ENCODE measurements around the gene NDUFAB1.
"Not testable (repeated sequence)": the region's sequence is repeated elsewhere in the genome, so short reads cannot be mapped to it uniquely, and the experiment has no call there.

The NDUFAB1 gene

DNA sequence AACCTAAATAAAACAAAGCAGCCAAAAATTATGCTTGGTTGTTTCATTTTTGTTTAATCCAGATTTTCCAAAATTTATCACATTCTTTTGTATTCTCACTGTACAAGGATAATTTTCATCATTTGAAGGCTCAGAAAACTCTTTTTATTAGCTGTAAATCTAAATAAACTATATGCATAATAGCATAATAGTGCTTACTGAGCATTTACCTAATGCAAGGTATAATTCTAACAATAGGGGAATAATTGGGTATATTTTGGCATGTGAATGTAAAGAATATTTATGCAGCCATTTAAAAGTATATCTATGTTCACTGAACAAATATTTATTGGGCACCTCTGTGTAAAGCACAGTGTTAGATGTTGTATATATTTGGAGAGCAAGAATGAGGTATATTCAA, 28.0 kb upstream of the NDUFAB1 start:
- no peak for TF ChIP-seq Cebpa-rat (IDR thresholded peaks at IDR 0.05)
- H3K36me3 ChIP-seq, result peaks cover 92 to 100% (median 96%) of the 10 kb centered on the region in 11 experiments
- no peaks in the 10 kb centered on the region for H3K4me1 ChIP-seq
- H3K9ac ChIP-seq, result no peak overlapping the region
- H3K4me3 ChIP-seq, result no peak overlapping the region
- no peak overlapping the region for H3K4me2 ChIP-seq
- no peaks in the 10 kb centered on the region for H3K9me3 ChIP-seq (replicated peaks in 1 of 11)
- no peak overlapping the region for H3K27ac ChIP-seq
- H4K20me1 ChIP-seq, result 0 out of 22 replicates have a peak, but pooled peaks cover 0 to 8% (median 0%) of the 10 kb centered on the region in 11 experiments
- H3K27me3 ChIP-seq, result no peaks in the 10 kb centered on the region

DNA sequence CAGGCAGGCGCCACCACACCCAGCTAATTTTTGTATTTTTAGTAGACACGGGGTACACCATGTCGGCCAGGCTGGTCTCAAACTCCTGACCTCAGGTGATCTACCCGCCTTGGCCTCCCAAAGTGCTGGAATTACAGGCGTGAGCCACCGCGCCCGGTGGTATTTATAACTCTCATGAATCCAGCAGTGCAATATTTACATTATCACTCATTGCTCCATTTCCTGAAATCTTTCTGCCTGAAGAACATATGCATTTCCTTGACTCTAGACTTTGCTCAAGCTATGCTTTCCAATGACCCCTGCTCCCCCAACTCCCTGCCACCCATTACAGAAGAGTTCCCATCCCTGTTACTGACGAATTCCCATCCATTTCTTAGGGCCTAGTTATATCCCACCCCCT, 19.7 kb upstream of the NDUFAB1 start:
- Histone ChIP-seq H3K9ac (no peak overlapping the region), H3K27me3 (no peaks in the 10 kb centered on the region), H3K4me2 (no peak overlapping the region), H4K20me1 (0 out of 22 replicates have a peak, but pooled peaks cover 0 to 8% (median 0%) of the 10 kb centered on the region in 11 experiments), H3K4me1 (no peaks in the 10 kb centered on the region), H3K4me3 (no peak overlapping the region), H3K27ac (no peak overlapping the region), H3K9me3 (replicated peaks in 1 of 11) (no peaks in the 10 kb centered on the region), H3K36me3 (peaks cover 87 to 99% (median 95%) of the 10 kb centered on the region in 11 experiments)
- TF ChIP-seq Cebpa-rat (IDR thresholded peaks at IDR 0.05), result no peak

DNA sequence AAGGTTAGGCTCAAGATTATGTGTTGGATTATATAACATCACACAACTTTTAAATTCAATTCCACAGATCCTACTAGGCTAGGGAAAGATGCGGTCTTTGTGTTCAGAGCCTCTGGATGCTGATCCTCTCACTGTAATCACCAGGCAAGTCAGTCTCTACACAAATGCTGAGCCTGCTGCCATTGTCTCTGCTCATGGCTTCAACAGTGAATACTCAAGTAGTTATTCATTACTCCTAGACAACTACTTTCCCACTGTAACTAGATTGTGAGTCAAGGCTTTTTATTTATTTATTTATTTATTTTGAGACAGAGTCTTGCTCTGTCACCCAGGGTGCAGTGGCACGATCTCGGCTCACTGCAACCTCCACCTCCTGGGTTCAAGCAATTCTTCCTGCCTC, 15.8 kb upstream of the NDUFAB1 start:
- H4K20me1 ChIP-seq, result no peaks in the 10 kb centered on the region; a peak in 1 of 22 replicates
- no peak overlapping the region for H3K27ac ChIP-seq
- H3K4me2 ChIP-seq, result no peak overlapping the region
- no peak for TF ChIP-seq Cebpa-rat (IDR thresholded peaks at IDR 0.05)
- H3K9ac ChIP-seq, result no peak overlapping the region
- H3K36me3 ChIP-seq, result peaks cover 73 to 99% (median 89%) of the 10 kb centered on the region in 11 experiments
- no peak overlapping the region for H3K4me3 ChIP-seq
- peaks cover 0 to 19% (median 0%) of the 10 kb centered on the region in 10 experiments; a peak in 6 of 20 replicates for H3K4me1 ChIP-seq
- H3K9me3 ChIP-seq (replicated peaks in 1 of 11), result no peaks in the 10 kb centered on the region
- no peaks in the 10 kb centered on the region for H3K27me3 ChIP-seq

DNA sequence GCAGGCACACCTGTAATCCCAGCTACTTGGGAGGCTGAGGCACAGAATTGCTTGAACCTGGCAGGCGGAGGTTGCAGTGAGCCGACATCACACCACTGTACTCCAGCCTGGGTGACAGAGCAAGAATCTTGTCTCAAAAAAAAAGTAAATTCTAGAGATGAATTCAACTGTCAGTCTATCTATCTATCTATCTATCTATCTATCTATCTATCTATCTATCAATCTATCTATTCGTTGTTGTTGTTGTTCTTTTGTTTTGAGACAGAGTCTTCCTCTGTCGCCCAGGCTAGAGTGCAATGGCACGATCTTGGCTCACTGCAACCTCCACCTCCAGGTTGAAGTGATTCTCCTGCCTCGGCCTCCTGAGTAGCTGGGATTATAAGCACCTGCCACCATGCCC, 14.8 kb upstream of the NDUFAB1 start:
- not testable (repeated sequence) for H3K27me3 ChIP-seq; H3K9ac ChIP-seq; H4K20me1 ChIP-seq; H3K4me2 ChIP-seq; H3K27ac ChIP-seq; H3K9me3 ChIP-seq (replicated peaks in 1 of 11); H3K4me3 ChIP-seq
- peaks cover 73 to 99% (median 88%) of the 10 kb centered on the region in 11 experiments for H3K36me3 ChIP-seq
- peaks cover 0 to 19% (median 0%) of the 10 kb centered on the region in 10 experiments; a peak in 6 of 20 replicates for H3K4me1 ChIP-seq

DNA sequence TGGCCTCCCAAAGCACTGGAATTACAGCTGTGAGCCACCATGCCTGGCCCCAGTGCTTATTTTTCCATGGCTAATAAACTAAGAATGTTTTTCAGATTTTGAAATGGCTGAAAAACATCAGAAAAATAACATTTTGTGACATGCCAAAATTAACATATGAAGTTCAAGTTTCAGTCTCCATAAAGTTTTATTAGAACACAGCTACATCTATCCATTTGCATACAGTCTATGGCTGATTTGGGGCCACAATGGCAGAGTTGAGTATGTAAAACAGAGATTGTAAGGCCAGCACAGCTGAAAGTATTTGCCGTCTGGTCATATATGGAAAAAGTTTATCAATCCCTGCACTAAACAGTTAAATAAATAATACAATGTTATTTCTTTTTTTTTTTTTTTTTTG, 13.8 kb upstream of the NDUFAB1 start:
- Histone ChIP-seq H4K20me1 (peaks cover 0 to 5% (median 0%) of the 10 kb centered on the region in 11 experiments; a peak in 2 of 22 replicates), H3K36me3 (peaks cover 72 to 99% (median 88%) of the 10 kb centered on the region in 11 experiments)
- no peak for TF ChIP-seq Cebpa-rat (IDR thresholded peaks at IDR 0.05)

DNA sequence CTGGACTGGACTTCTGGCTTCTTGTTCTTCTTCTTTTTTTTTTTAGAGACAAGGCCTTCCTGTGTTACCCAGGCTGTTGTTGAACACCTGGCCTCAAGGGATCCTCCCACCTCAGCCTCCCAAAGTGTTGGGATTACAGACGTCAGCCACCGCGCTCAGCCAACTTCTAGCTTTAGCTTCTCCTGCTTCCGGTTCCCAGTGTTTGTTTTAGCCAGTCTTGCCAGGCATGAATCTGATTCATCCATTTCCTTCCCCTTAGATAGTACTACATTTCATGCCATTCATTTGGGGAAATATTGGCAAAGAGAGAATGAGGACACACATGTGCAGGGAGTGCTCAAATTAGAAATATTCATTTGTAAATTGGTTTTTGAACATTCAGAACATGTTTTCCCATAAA, 12.1 kb upstream of the NDUFAB1 start:
- H3K9ac ChIP-seq, result peak overlapping the region in 1 of 11 experiments; percentile 28; a peak in 2 of 22 replicates
- H3K36me3 ChIP-seq, result peaks cover 81 to 99% (median 96%) of the 10 kb centered on the region in 11 experiments
- H3K9me3 ChIP-seq (replicated peaks in 1 of 11), result no peaks in the 10 kb centered on the region
- H3K4me3 ChIP-seq, result no peak overlapping the region
- H4K20me1 ChIP-seq, result peaks cover 0 to 5% (median 0%) of the 10 kb centered on the region in 11 experiments; a peak in 2 of 22 replicates
- TF ChIP-seq Cebpa-rat (IDR thresholded peaks at IDR 0.05), result no peak
- peaks cover 0 to 19% (median 0%) of the 10 kb centered on the region in 10 experiments; a peak in 6 of 20 replicates for H3K4me1 ChIP-seq
- no peaks in the 10 kb centered on the region for H3K27me3 ChIP-seq
- peak overlapping the region in 2 of 11 experiments; percentile 27 to 42; a peak in 3 of 22 replicates for H3K27ac ChIP-seq
- peak overlapping the region in 2 of 11 experiments; percentile 26 to 31; a peak in 5 of 22 replicates for H3K4me2 ChIP-seq

More for the DNA sequence above, 13.8 kb upstream of the NDUFAB1 start:
- no peak overlapping the region for H3K4me2 ChIP-seq
- H3K27me3 ChIP-seq, result no peaks in the 10 kb centered on the region
- H3K4me3 ChIP-seq, result no peak overlapping the region
- no peaks in the 10 kb centered on the region for H3K9me3 ChIP-seq (replicated peaks in 1 of 11)
- peaks cover 0 to 19% (median 0%) of the 10 kb centered on the region in 10 experiments; a peak in 6 of 20 replicates for H3K4me1 ChIP-seq
- no peak overlapping the region for H3K27ac ChIP-seq
- no peak overlapping the region for H3K9ac ChIP-seq

DNA sequence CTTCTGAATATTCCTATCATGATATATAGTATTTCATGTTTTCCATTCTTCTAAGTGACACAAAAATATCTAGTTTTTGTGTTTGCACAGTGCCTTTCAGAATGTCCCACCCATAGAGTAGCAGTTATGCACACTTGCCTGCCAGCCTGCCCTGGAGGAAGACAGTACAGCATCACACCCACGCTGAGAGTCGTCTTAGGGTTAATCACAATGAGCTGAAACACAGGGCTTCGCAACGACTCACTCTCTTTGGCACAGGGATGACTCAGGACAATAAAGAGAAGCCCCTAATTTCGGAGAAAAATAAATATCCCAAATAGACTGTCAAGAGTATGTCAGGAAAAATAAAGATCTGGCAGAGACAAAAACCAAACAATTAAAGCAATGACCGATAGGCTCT, 11.6 kb upstream of the NDUFAB1 start:
- Histone ChIP-seq H3K27ac (peak overlapping the region in 2 of 11 experiments; percentile 27 to 42; a peak in 3 of 22 replicates), H3K4me1 (peaks cover 0 to 19% (median 0%) of the 10 kb centered on the region in 10 experiments; a peak in 6 of 20 replicates), H3K9me3 (replicated peaks in 1 of 11) (no peaks in the 10 kb centered on the region), H3K27me3 (no peaks in the 10 kb centered on the region), H3K4me2 (peak overlapping the region in 2 of 11 experiments; percentile 26 to 32; a peak in 3 of 22 replicates), H3K36me3 (peaks cover 81 to 99% (median 96%) of the 10 kb centered on the region in 11 experiments), H3K4me3 (no peak overlapping the region), H4K20me1 (peaks cover 0 to 5% (median 0%) of the 10 kb centered on the region in 11 experiments; a peak in 2 of 22 replicates), H3K9ac (peak overlapping the region in 1 of 11 experiments; percentile 28; a peak in 1 of 22 replicates)
- TF ChIP-seq Cebpa-rat (IDR thresholded peaks at IDR 0.05), result no peak

DNA sequence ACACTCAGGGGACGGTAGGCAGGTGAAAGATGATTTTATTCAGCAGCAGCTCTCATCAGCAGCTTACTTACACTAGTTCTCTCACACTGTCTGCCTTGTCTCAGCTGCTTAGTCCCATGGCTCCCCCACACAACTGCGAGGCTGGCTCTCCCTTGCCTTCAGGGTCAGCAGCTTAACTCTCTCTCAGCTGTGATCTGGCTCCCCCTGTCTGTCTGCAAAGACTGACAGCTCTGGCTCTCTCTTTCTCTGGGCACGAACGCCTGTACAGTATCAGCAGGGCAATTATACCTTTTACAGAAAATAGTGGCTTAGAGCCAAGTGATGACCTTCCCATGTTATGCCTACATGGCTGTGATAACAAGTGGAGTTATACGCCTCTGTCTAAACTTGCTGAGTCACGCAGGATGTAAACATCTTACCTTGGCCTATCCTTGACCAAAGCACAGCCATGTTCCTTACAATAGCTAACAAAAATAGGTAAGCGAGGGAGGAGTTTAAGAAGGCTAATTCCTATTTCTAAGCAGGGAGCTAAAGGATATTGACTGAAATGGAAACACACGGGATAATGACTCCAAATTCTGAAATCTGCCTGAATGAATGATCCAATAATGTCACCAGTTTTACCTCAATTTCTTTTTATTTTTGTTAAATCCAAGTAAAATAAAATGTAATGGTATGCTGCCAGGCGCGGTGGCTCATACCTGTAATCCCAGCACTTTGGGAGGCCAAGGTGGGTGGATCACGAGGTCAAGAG, 1.1 kb upstream of the NDUFAB1 start:
- peaks cover 31 to 46% (median 40%) of the 10 kb centered on the region in 11 experiments for H3K36me3 ChIP-seq
- peaks cover 11 to 23% (median 20%) of the 10 kb centered on the region in 10 experiments for H3K4me1 ChIP-seq
- no peak overlapping the region for H3K4me3 ChIP-seq
- H4K20me1 ChIP-seq, result peaks cover 13 to 38% (median 32%) of the 10 kb centered on the region in 11 experiments; a peak in 21 of 22 replicates
- H3K27ac ChIP-seq, result peak overlapping the region in 2 of 11 experiments; percentile 6 to 81; a peak in 4 of 22 replicates
- H3K27me3 ChIP-seq, result no peaks in the 10 kb centered on the region
- peak overlapping the region in 9 of 11 experiments; percentile 42 to 96 (median 64); a peak in 8 of 22 replicates for H3K4me2 ChIP-seq
- H3K9me3 ChIP-seq (replicated peaks in 1 of 11), result no peaks in the 10 kb centered on the region
- peak overlapping the region in 2 of 11 experiments; percentile 12 to 95; a peak in 2 of 22 replicates for H3K9ac ChIP-seq
- TF ChIP-seq Cebpa-rat (IDR thresholded peaks at IDR 0.05), result no peak
